ENCODE measurements around the gene ZNF385B. TPM values are rescaled to one million over a fixed set of nuclear protein-coding genes. Genes with fewer than 3 reads are reported as not detected.

ZNF385B gene
- polyA plus RNA-seq, 5 donors, result 4.2 to 7.1 (median 6.1) TPM

DNA sequence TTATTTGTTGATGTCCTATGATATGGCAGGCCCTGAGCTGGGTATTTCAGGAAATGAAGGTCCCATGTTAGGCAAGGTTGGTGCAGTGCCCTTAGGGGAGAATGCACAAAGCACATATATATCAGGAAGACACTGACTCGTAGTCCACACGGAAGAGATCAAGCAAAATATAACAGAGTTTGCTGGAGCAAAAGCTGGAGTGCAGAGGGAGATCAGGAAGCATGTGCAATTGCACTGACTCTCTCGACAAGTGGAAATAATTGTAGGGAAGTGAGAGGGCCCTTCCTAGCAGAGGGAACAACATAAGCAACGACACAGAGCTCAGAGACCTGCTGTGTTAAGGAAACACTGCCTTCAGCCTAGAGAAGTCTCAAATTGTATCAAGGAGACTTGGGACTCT lies 4.2 kb downstream of the ZNF385B start:
- no peak for DNase-seq

GRCh38 chr2:179856205-179856604 lies 5.2 kb downstream of the ZNF385B start:
- DNase-seq, result no peak

DNA sequence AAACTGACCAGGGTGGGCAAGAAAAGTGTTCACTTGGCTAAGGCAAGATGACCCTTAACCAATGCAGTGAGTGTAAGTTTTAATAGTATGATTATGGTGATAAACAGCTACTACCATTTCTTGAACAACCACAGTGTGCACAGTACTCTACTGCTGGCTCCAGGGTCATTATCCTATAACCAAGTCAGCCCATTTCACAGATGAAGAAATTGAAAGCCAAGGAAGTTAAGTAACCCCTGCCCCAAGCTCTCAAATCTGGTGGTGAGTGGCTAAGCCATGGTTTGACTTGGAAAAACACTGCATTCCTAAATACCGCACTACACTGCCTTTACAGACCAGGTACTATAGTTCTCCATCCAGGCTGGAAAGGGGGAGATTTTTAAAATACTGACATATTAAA lies 5.7 kb downstream of the ZNF385B start:
- DNase-seq, result no peak

- DNase-seq, result no peak
Measured at GRCh38 chr2:179854891-179855290, 6.5 kb downstream of the ZNF385B start.

- no peak for DNase-seq
Measured at GRCh38 chr2:179853108-179853507, 8.3 kb downstream of the ZNF385B start.

GRCh38 chr2:179850188-179850587 lies 11.2 kb downstream of the ZNF385B start:
- no peak for DNase-seq

- DNase-seq, result no peak
Measured at GRCh38 chr2:179849719-179850118, 11.7 kb downstream of the ZNF385B start.

GRCh38 chr2:179843541-179843940 lies 17.9 kb downstream of the ZNF385B start:
- no peak for DNase-seq

- peak in 1 of 2 donors; percentile 23 for DNase-seq
Measured at GRCh38 chr2:179842498-179843153, 18.8 kb downstream of the ZNF385B start.

DNA sequence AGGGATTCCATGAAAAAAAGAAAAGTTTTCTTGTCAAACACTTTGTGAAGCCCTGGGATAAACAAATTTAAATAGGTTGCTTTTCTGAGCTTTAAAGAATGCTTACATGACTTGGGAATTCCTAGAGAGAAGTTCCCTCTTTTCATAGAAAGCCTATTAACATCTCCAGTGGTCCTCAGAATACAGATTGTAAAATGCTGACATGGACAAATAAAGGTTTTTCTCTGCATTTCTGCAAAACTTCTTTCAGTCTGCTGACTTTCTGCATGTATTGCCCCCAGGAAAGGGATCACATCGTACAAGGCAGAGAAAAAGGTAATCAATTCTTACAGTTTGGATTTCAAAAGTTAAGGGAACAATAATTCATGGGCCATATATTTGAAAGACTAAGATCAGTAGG lies 20.6 kb downstream of the ZNF385B start:
- DNase-seq, result no peak

DNA sequence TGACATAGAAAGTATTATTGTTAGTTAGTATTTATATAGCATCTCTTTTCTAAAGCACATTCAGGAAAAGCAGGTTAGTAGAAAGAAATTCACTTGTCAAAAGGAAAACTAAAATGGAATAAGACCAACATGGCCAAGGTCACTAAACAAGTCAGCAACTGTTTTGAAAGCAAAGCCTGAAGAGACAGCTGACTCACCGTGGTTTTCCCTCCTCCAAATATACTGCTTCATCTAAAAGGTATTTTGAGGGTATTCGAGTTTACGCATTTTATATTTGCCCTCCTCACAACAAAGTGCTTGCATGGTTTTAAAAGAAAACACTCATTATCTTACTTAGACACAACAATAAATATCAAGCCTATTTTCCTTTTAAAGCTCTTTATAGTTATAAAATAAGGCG lies 24.0 kb downstream of the ZNF385B start:
- DNase-seq, result no peak

DNA sequence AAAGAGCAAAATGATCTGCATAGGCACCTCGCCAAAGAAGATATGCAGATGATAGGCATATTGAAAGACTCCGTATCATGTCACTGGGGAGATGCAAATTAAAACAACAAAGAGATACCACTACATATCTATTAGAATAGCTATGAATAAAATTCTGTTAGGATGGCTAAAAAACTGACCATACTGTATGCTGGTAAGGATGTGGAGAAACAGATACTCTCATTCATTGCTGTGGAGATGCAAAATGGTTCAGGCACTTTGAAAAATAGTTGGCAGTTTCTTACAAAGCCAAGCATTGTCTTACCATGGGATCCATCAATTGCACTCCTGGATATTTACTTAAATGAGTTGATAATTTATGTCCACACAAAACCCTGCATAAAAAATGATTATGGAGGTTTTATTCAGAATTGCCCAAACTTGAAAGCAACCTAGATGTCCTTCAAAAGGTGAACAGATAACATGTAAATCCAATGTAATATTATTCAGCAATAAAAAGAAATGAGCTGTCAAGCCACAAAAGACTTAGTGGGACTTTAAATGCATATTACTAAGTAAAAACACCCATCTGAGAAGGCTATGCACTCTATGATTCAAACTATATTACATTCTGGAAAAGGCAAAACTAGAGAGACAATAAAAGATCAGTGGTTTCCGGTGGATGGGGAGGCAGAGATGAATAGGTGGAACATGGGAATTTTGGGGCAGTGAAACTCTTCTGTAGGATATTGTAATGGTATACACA lies 31.2 kb downstream of the ZNF385B start:
- no peak for DNase-seq

DNA sequence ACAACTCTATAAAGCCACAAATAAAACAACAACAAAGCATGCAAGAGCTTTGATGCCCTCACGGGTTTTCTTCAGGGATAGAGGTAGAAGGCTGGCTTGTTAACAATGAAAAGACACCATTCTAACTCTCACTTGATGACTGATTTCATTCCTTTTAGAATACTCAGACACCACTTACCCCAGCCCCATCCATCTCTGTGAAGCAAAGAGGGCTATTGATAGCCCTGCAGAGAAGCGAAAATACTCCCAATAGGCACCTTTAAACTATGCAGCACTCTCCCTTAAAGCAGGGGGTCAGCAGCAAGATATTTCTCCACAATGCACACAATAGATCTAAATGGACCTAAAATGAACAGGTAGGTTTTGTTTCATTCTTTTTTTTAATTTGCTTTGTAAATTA lies 35.1 kb downstream of the ZNF385B start:
- DNase-seq, result no peak

DNA sequence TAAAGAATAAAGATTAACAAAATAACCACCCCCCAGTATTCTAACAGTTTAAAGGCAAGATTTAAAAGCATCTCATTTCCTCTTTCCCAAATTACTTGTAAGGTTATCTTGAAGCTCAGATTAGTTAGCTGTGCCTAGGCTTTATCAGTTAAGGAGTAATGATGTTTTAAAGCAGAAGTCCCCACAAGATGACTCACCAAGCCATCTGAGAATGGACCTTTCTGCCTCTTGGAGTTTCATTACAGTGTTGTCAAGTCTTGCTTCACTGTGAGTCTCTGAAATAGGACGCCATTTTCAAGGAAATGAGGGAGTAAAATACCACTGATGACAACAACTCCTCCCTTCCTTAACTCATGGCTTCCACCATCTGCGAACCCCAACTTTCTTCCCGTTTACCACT lies 35.9 kb downstream of the ZNF385B start:
- no peak for DNase-seq

DNA sequence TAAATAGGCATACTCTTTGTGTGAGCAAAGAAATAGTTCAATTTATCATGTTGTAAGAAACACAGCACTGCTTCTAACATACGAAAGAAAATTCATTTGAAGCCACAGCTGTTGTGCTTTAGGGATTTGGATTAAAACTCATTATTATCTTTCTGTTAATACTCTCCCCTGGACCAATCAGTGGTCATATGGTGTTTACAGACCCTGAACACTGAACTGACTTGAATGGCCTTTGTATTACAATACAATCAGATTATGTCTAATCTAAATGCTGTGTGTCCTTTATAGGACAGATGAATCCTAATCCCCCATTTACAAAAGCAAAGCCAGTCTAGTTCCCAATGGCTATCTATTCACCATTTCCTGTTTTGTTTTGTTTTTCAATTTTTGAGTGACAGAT lies 36.5 kb downstream of the ZNF385B start:
- DNase-seq, result no peak

DNA sequence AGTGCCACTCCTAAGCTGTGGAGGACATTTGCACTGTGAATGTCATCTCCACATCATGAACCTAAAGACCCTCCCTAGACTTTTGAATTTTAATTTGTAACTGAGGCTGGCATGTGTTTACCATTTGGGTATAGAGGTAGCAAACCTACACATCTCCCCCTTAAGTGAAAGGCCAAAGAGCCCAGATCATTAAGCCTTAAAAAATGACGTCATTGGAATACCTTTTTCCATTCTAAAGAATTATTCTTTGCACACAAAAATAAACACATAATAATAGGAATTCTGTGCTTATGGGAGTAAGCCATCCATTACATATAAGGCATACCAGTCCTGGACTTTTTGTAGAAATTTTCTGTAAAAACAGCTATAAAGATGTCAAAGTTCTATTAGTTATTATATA lies 38.9 kb downstream of the ZNF385B start:
- DNase-seq, result no peak

GRCh38 chr2:179818546-179818945 lies 42.9 kb downstream of the ZNF385B start:
- no peak for DNase-seq

DNA sequence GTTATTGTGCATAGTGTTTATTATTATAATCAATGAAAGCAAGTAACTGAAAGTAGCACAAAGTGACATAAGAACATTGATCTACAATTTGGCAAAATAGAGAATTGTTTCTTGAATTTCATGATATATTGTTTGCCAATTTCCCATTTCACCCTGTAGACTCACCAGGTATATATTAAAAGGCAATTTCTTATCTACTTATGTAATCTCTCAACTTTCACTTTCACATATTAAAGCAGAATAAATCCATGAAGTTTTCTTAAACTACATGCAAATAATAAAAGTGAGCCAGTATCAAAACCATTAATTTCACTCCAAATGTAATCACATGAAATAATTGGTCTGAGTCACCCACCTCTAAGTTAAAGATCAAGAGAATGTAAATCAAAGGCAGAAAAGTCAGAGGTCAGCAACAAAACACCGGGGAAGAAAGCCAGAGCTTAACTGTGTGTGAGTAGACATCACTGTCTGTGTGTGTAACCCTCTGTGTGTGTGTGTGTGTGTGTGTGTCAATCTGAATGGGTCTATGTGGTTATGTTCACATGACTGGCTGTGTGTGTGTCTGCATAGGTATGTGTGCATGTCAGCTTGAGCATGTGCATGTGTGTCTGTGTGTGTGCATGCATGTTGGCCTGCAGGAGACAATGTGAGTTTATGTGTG lies 44.1 kb downstream of the ZNF385B start:
- no peak for DNase-seq

DNA sequence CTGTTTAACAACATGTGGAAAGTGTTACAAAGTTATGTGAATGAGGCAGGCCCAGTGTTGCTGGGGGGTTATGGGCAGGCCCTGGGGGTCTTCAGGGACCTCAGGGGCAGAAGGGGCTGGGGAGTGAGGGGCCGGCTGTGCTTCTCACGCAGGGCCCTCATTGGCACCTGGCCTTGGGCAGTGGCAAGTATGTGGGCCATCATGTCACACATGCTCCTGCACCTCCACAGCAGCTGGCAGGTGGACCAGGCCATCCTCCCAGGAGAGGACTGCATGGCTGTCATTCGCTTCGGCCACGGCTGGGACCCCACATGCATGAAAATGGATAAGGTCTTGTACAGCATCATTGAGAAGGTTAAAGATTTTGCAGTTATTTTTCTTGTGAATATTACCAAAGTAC lies 47.4 kb downstream of the ZNF385B start:
- no peak for DNase-seq

DNA sequence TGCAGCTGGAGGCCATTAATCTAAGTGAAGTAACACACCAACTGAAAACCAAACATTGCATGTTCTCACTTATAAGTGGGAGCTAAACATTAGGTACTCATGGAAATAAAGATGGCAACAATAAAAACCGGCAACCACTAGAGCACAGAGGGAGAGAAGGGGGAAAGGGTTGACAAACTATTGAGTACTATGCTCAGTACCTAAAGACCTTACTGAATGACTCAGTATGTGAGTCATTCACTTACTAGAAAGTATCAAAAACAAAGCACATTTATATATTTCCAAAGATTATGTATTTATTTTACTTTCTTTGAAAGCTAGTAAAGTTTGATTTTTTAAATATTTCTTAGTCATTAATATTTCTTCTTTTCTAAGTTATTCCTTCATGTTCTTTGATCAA lies 48.9 kb downstream of the ZNF385B start:
- DNase-seq, result no peak

- DNase-seq, result no peak
Measured at GRCh38 chr2:179811042-179811441, 50.4 kb downstream of the ZNF385B start.

DNA sequence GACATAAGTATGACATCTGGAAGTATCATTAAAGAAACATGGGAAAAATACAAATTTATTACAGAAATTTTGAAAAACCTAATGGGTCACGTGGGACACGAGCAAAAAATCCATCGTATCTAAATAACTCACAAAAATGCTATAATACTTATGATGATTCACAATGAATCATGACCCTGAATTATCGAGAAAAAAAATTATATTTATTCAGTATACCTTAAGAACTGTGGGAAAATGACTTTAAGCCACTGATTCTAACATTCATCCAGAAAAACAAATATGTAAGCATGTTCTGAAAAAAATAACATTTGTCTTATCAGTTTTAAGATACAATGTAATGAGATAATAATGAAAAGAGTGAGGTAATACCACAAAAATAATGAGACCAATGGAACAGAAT lies 51.8 kb downstream of the ZNF385B start:
- DNase-seq, result no peak

GRCh38 chr2:179805001-179805400 lies 56.4 kb downstream of the ZNF385B start:
- no peak for DNase-seq
